NCI-H345 (cell line): Measurements from ENCODE around the gene STRADB.
A peak's percentile ranks its signal among the peaks of the same experiment; 100 is the strongest.
"Not testable (repeated sequence)": the region's sequence is repeated elsewhere in the genome, so short reads cannot be mapped to it uniquely, and the experiment has no call there.

Source experiments
- DNase-seq: peaks from one replicate; lab custom pipeline; 2025; lab: John Stamatoyannopoulos, UW

STRADB gene

GRCh38 chr2:201430839-201431238, 20.7 kb upstream of the STRADB start:
- no peak for DNase-seq

- no peak for DNase-seq
Observed at GRCh38 chr2:201432038-201432620, 19.4 kb upstream of the STRADB start.

DNA sequence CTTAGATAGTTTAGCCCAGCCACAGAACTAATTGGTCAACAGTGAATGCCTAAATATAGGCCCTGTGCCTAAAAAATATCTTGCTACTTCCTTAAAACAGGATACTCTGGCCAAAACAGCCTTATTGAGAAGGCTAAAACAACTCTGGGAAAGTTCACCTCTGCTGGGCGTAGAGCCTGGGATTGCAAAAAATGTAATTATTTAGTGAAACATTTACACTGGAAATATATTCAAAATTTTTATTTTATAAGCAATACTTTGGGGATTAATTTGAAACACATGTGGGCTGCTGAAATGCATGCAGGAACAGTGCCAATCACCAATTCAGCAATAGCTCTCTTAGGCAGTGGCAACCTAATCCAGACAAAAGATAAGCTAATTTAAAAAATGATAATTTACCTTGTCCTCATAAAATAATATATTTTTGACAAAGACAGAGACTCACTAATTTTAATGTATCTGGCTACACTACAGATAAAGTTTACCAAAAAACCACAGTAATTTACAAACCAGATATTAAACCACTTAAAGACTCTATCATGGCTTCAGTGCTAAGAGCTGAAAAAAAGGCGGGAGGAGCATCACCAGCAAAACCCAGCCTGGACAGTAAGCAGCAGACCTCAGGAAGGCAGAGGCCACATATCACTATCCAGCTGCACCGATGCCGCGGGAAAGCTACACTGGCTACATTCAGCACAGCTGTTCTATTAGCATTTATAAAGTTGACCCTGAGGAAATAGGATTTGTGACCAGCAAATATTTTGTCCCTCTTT, 18.7 kb upstream of the STRADB start:
- DNase-seq = no peak

DNA sequence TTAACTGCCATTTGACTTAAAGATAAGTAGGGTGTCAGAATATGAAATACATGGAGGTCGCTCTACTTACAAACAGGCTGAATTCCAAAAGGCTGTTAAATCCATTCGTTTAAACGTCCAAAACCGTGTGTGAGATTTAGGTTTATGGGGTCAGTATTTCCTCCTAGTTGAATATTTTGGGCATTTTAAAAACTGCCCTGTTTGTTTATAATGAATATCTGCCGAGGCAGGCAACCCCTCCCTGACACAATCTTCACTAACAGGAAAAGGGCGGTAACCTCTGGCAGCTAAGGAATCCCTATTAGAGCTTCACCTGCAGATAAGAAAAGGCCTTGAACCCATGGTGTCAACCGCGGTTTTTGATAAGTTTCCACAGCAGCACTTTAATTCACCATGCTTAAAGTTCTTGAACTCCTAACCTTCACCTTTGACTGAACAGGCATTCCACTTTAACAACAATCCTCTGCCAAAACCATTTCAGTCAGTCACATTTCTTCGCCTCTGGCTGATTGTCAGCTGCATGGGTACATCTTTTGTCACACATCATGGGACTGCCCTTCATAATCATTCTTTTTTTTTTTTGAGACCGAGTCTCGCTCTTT, 18.0 kb upstream of the STRADB start:
- no peak for DNase-seq

DNA sequence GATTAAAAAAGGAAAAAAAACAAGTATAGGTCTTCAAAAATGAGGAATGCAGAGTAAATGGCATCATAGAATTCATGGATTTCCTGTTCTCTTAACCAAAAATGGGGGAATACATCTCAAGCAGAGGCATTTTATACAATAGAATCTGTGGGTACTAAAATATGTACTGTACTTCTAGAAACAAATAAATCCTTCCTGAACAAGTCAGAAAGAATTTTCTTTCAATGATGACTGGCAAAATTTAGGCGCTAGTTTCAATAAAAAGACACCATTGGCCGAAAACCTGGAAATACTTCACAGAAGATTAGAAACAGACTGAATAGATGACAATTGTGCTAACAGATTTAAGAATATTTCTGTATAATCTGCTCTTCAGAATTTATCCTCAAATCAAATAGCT, 15.4 kb upstream of the STRADB start:
- no peak for DNase-seq

DNA sequence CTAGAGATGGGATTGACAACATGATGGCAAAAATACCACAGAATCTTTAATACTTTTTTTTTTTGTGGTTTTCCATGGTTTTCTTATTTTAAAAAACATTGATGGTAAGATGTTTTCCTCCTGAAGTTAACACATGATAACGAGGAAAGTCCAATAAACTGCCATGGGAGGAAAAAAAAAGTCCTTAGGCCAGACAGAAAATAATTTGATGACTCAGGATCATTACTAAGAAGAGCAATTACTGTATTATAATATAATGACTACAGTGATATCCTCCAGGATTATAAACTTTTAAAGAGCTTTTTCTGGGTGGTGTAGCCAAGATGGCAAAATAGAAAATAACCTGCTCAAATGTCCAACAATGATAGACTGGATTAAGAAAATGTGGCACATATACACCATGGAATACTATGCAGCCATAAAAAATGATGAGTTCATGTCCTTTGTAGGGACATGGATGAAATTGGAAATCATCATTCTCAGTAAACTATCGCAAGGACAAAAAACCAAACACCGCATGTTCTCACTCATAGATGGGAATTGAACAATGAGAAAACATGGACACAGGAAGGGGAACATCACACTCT, 12.1 kb upstream of the STRADB start:
- not testable (repeated sequence) for DNase-seq

DNA sequence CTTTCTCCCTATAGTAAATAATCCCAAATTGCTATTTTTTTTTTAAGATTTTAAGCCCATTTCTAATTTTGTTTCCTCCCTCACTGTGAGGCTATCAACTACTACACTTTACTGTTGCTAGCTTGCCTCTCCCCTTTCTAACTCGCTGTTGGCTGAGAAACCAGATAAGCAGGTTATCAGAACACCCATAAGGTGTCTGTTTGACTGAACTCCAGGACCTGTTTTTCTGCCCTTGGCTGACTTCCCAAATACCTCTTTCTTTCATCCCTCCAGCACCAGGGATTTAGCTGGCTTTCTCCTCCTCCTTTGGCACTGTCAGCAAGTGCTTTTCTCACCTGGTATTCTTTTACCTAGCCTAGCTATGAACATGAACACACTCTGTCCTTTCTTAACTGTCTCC, 11.4 kb upstream of the STRADB start:
- DNase-seq = peak; percentile 85

- DNase-seq = no peak
Observed at GRCh38 chr2:201441409-201441808, 10.1 kb upstream of the STRADB start.

DNA sequence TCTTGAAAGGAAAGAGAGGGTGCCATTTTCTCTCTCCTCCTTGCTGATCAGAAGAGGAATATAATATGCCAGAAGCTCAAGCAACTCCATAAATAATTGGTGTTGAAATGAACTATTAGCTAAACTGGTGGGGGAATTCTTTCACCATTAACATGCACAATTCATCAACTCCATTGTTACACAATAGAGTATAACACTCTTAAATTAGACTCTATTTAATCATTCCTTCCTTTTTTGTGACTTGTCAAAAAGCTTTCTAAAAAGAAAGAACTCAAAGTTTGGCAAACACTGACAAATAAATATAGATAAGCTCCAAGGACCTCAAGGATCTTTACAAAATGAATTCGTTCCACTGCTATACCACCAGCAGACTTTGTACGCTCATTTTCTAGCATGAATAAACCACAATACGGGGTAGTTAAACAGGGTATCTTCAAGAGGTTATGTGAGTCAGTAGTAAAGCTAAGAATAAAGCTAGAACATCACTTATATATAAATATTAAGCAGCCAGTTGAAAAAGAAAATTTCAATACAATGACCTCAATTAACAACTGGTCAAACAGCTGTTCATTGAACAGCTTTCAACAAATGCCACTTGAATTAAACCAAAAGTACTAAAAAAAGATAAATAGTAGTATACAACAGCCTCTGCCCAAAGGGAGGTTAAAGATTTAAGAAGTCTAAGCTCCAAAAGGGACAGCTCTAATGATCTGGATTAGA, 6.6 kb upstream of the STRADB start:
- DNase-seq = no peak

DNA sequence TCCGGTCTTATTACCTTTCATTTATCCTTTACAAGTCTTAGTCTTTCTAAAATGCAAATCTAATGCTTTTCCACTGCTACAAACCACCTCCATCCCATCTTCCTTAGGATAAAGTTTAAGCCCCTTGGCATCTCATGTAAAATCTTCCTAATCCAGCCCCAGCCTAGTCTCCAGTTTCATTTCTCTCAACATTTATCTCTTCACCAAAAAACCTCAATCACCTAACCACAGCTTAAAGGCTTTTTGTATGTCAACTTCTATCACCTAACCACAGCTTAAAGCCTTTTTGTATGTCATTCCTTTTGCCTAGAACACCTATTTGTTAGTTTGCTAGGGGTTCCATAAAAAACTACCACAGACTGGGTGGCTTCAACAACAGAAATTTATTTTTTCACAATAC, 4.5 kb upstream of the STRADB start:
- DNase-seq = no peak

DNA sequence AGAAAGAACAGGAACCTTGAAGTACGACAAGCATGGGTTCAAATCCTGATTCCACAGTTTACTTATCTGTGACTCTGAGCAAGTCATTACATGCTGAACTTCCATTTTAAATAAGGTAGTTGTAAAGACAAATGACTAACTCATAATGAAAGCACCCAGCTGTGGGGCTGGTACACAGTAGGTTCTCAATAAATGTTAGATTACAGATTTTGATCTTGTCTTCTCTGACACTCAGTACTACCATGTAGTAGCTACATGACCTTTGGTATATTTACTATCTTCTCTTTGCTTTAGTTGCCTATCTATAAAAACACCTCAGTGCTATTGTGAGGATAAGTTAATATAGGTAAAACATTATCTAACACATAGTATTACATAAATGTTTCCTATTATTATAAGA, 3.5 kb upstream of the STRADB start:
- DNase-seq = no peak

- DNase-seq = no peak
Observed at GRCh38 chr2:201448701-201449100, 2.8 kb upstream of the STRADB start.

DNA sequence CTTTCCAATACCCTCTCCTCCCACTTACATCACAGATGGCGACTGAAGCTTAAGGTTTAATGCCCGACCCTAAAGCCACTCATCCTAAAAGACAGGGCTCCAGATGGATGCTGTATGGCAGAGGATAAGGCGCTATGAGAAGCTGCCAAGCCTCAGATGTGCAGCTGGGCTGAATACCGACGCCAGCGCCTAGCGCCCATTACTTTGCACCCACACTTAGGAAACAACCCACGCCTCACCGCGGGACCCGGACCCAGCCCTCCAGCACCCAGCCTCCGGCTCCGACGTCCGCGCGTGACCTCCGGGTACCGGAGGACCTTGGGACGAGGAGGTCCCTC, 617 bp upstream of the STRADB start:
- DNase-seq = no peak

DNA sequence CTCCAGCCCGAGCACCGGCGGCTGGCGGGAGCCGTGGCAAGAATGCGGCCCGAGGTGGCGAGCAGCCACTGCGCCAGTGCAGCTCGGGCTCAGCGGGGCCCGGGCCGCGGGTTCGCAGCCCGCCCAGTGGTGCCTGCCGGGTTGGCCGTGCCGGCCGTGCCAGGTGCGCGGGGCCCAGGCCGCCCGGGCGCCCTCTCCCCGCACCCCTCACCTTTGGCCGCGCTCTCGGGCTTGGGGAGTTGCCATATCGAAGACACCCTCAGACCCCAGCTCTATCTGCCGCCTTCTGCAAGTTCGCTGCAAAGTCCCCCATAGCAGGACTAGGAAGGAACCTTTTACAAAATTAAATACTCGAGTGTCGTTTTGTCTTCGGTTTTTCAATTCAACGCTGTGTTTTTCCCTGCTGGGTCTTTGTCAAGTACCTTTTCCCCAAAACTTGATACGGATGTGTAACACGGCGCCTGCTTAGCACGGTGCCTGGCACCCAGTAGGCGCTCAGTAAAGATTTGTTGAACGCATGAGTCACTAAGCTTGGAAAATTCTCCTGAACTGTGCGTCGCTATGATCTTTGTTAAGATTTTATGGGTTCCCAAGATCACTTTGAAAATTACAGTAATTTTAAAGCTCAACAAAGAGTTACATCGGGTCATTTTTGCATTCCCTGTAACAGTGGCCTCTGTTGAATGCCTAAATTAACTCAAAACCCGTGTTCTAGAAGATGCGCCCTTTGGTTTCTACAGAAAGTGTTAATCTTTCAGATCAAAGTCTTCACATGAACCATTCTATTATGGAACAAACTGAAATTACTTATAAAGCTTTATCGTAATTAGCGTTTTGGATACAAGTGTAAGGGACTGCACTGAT, 750 bp downstream of the STRADB start:
- no peak for DNase-seq

DNA sequence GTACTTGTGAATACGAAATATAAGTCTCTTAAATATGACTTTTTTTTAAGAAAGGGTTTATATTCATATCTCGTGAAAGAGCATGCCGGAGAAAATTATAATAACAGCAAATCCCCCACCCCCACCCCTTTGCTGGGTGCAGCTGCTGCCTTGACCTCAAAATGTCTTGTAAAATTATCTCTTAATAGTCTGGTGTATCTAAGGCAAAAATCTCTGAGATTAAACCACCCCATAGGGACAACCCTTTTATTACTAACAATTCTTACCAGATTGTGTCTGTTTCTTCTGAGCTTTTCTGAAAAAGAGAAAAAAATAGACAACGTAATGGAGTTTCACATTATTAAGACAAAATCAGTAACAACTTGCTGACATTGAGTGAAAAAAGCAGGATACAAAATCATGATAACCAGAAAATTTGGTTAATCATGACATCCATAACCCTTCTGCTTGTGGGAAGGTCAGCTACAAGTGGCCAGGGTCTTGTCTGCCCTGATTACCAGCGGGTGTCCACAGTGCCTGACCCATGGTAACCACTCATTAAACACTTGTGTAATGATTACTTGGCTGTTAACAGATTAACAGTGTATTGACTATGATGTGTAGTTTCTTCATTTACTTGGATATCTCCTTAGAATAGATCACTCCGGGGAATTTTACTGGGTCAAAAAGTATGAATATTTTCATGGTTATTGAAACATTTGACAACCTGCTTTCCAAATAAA, 1.5 kb downstream of the STRADB start:
- no peak for DNase-seq

DNA sequence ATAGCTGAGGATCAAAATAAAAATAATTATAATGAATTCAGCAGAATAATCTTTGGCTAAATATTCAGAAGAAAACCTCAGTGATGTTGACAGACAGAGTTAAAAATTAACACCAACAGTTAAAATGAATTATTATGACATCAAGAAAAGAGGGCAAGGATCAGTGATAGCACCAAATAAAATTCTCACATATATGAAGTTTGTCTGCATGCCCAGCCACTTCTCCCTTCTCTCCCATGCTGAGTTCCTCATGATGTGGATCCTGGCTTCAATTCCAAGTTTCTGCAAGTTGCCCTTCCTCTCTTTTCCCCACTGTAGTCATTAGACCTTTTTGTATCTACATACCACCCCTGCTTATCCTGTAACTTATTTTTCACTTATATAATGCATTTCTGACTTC, 6.8 kb downstream of the STRADB start:
- DNase-seq = no peak

DNA sequence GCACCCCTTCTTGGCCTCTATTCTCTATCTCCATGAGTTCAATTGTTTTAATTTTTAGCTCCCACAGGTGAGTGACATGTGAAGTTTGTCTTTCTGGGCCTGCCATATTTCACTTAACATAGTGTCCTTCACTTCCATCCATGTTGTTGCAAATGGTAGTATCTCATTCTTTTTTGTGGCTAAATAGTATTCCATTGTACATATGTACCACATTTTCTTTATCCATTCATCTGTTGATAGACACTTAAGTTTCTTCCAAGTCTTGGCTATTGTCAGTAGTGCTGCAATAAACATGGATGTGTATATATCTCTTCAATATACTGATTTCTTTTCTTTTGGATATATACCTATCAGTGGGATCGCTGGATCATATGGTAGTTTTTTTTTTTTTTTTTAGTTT, 9.0 kb downstream of the STRADB start:
- DNase-seq = no peak

- no peak for DNase-seq
Observed at GRCh38 chr2:201464547-201464946, 13.0 kb downstream of the STRADB start.

DNA sequence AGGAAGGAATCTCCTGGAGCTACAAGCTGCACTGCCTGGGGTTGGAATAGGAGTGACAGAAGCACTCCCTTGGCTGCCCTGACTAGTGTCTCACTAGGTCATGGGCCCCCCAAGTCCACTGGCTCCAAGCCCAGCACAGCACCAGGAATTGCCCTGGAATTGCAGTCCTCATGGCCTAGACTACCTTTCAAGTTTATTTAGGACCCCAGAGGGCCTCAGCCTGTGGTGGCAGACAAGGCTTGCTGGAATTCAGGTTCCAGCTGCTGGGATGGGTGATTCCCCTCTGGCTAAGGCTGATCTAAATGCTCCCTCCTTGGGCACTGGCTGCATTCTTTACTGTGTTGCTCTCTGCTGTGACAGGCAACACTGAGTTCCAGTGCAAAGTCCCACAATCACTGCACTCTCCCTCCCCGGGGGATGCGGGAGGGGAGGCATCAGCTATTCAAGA, 14.0 kb downstream of the STRADB start:
- DNase-seq = no peak

DNA sequence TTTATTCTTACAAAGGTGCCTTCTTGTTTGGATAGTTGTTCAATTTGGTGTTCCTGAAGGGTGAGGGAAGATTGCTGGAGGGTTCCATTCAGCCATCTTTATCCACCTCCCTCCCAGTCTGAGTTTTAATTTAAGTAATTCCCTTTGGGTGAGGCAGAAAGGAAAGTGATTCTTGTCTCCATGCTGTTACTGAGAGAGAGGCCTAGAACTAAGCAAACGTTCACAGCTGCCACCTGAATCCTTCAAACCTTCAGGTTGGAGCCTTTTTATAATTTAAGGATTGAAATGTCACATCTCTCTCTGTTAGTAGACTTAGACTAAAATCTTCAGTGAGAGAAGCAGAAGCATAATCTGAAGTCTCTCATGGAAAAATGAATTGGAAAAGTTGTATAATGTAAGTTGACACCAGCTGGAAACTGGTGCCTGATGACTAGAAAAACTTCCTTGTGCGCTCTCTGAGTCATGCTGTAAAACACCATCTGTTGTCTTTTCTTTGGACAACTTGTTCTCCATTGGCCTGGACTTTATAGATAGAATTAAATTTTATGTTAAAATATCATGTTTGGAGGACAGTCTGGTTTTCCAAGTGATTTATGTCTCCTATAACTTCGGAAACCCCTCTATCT, 14.6 kb downstream of the STRADB start:
- DNase-seq = no peak
